Neutrophil (primary cell): ENCODE results near the gene GSX2.

Source experiments
- H3K27ac ChIP-seq: fragments of 200-600 bp; sonication (generic); 2 replicates; pipeline ENCODE4 v1.5.1; 2016; ENCODE audit warnings: mild to moderate bottlenecking, moderate library complexity
- H3K27me3 ChIP-seq: fragments of 200-600 bp; sonication (generic); 2 replicates; pipeline ENCODE4 v1.6.0; 2016; ENCODE audit warnings: mild to moderate bottlenecking
- H3K36me3 ChIP-seq: fragments of 200-600 bp; sonication (generic); 2 replicates; pipeline ENCODE4 v1.5.1; 2017
- H3K4me1 ChIP-seq, 2 experiments: fragments of 200-600 bp in 1 of 2; sonication (generic) in 1 of 2; 1 replicate in 1 of 2; 2 replicates in 1 of 2; pipeline versions ENCODE4 v1.5.1 to v1.6.1; 2013 to 2016; ENCODE audit warnings: low read depth in 1 of 2, low read length in 1 of 2, mild to moderate bottlenecking in 1 of 2, moderate library complexity in 1 of 2; ENCODE audit not compliant: control insufficient read depth in 1 of 2, insufficient read depth in 1 of 2
- H3K4me3 ChIP-seq, 2 experiments: fragments of 200-600 bp in 1 of 2; sonication (generic) in 1 of 2; 1 replicate in 1 of 2; 2 replicates in 1 of 2; pipeline ENCODE4 v1.5.1; 2013 to 2016; ENCODE audit warnings: low read depth in 1 of 2, low read length in 1 of 2, mild to moderate bottlenecking in 1 of 2, moderate library complexity in 1 of 2
- H3K9me3 ChIP-seq: fragments of 200-600 bp; sonication (generic); 2 replicates; pipeline ENCODE4 v1.5.1; 2016
- CTCF ChIP-seq: fragments of 200-600 bp; sonication (generic); IDR thresholded peaks from 2 replicates; pipeline ENCODE4 v1.5.1; 2016; ENCODE audit warnings: antibody characterized with exemption

The GSX2 gene

DNA sequence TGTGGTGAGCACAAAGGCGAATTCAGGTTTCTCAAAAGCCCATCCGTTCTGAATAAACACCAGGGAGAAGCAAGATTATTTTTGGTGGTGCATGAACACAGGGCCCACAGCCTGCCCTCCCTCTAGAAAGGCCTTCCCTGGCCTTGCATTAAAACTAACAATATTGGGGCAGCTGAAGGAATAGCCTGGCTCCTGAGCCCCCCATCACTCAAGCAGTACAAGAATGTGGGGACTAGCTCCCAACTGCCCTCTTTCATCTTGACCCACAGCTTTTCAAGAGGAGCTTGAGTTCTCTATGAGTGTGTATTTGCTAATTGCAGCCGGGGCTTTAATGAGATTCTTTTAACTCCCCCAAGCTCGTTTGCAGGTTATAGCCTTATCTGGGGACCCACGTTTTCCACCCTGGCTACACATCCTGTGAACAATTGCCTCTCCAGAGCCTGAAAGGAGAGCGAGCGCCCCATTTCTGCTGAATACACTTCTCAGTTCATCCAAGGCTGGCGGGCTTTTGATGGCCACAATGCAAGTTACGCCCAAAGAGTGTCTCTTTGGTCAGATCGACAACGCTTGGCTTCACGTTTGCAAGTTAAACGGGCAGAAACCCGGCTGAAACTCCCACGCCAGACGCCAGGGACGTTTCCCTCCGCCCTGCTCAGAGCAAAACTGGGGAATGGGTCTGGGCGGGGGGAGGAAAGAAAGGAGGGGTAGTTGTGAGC, 4.7 kb upstream of the GSX2 start:
- Histone ChIP-seq H3K9me3 (no peaks in the 10 kb centered on the region), H3K4me1 (peaks cover 13 to 26% of the 10 kb centered on the region in 2 experiments), H3K4me3 (no peak overlapping the region), H3K36me3 (no peaks in the 10 kb centered on the region), H3K27ac (no peak overlapping the region), H3K27me3 (peaks cover 100% of the 10 kb centered on the region)
- TF ChIP-seq CTCF: no peak

- H3K27ac ChIP-seq: no peak overlapping the region
- H3K4me3 ChIP-seq: no peak overlapping the region
- H3K27me3 ChIP-seq: peaks cover 100% of the 10 kb centered on the region
- H3K9me3 ChIP-seq: no peaks in the 10 kb centered on the region
- H3K4me1 ChIP-seq: peaks cover 16 to 32% of the 10 kb centered on the region in 2 experiments
- H3K36me3 ChIP-seq: no peaks in the 10 kb centered on the region
- TF ChIP-seq CTCF: no peak
Measured at GRCh38 chr4:54096295-54096962, 3.5 kb upstream of the GSX2 start.

- H3K9me3 ChIP-seq: no peaks in the 10 kb centered on the region
- no peak overlapping the region for H3K4me3 ChIP-seq
- H3K4me1 ChIP-seq: peaks cover 9 to 29% of the 10 kb centered on the region in 2 experiments
- TF ChIP-seq CTCF: no peak
- peaks cover 100% of the 10 kb centered on the region for H3K27me3 ChIP-seq
- H3K36me3 ChIP-seq: no peaks in the 10 kb centered on the region
- no peak overlapping the region for H3K27ac ChIP-seq
Measured at GRCh38 chr4:54097152-54097551, 2.8 kb upstream of the GSX2 start.

GRCh38 chr4:54098375-54098774, 1.6 kb upstream of the GSX2 start:
- Histone ChIP-seq H3K27ac (no peak overlapping the region), H3K9me3 (no peaks in the 10 kb centered on the region), H3K27me3 (peaks cover 100% of the 10 kb centered on the region), H3K36me3 (no peaks in the 10 kb centered on the region), H3K4me3 (no peak overlapping the region), H3K4me1 (peaks cover 7 to 25% of the 10 kb centered on the region in 2 experiments)
- no peak for TF ChIP-seq CTCF

DNA sequence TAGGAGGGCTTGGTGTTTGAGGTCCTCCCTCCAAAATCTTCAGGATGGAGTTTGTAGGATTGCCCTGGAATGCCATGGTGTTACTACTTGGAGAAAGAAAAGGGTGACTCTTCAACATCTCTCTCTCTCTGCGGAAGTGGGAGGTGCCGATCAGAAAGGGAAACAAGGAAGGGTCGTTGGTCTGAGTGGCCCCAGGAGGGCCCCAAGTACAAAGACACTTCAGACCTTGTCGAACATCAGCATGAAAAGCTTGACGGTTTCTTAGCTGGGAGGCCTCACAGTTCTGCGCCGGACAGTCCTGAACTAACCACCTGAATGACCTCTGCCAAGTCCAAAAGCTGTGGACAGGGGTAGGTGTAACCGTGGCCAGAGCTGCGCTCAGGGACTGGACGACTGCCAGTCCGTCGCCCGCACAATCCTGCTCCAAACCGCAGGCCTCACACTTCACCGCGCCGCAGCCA, 646 bp upstream of the GSX2 start:
- peaks cover 7 to 25% of the 10 kb centered on the region in 2 experiments for H3K4me1 ChIP-seq
- TF ChIP-seq CTCF: no peak
- no peak overlapping the region for H3K27ac ChIP-seq
- H3K36me3 ChIP-seq: no peaks in the 10 kb centered on the region
- H3K9me3 ChIP-seq: no peaks in the 10 kb centered on the region
- no peak overlapping the region for H3K4me3 ChIP-seq
- H3K27me3 ChIP-seq: peaks cover 100% of the 10 kb centered on the region
